ENCODE measurements around the gene HEG1.

- TF ChIP-seq CTCF (conservative IDR thresholded peaks at IDR 0.05; ENCODE audit: low read depth, low read length), result no peak
- TF ChIP-seq EZH2 (IDR thresholded peaks at IDR 0.05; ENCODE audit: borderline replicate concordance, low read depth, low read length, poor library complexity, severe bottlenecking), result no peak
Measured at GRCh38 chr3:125068265-125068664, 12.5 kb upstream of the HEG1 start.

Data from A673 (cell line).